NT2/D1 (cell line): ENCODE data around the gene TMEM253.

Experiments used
- SUZ12 ChIP-seq: IDR thresholded peaks from 2 replicates; pipeline ENCODE4 v1.6.1; 2011; ENCODE audit not compliant: insufficient read length, insufficient read depth; ENCODE audit errors: extremely low read depth
- YY1 ChIP-seq: IDR thresholded peaks from 2 replicates; pipeline ENCODE4 v1.6.1; 2011; ENCODE audit not compliant: insufficient read length, insufficient read depth
- ZNF274 ChIP-seq: IDR thresholded peaks from 2 replicates; pipeline ENCODE4 v1.6.1; 2011; ENCODE audit warnings: mild to moderate bottlenecking, low read depth, low read length

DNA sequence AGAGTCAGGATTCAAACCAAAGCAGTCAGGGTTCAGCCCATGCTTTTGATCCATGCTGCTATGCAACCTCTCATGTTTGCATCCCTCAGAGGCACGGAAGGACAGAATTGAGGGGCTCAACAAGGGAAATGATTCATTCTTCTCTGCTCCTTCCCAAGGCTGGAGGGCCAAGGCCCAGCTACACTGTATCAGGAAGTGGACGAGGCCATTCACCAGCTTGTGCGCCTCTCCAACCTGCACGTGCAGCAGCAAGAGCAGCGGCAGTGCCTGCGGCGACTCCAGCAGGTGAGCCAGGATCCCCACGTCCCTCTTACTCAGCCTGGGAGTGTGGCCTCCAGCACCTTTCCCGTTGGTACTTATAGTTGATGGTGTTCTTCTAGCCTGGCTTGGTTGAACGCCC lies 22.1 kb upstream of the TMEM253 start:
- TF ChIP-seq ZNF274 (no peak), YY1 (no peak), SUZ12 (no peak)
